ENCODE data around the gene SMAD3.

DNA sequence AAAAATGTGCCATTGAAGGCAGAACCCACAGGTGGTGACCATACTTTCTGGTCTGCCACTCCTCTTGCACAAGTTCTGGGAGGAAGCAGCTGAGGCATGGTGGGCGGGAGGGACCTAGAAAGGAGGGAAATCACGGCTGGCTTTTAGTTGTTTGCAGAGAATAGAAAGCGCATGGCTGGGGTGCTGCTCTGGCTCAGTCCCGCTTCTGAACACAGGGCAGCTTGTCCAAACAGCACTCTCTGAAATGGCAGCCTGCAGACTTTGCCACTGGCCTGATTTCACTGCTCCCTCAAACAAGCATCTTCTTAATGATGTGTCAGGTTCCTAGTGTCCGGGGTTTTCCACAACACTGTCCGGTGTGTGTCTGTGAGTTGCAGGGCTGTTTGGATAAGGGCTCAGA is 112.3 kb downstream of the SMAD3 start:
- no peak for TF ChIP-seq POLR2A (IDR thresholded peaks at IDR 0.05; ENCODE audit: borderline replicate concordance, extremely low read depth, insufficient read depth, insufficient read length)
- TF ChIP-seq CTCF (IDR thresholded peaks at IDR 0.05 in 2 of 3, conservative IDR thresholded peaks at IDR 0.05 in 1 of 3; ENCODE audit: borderline replicate concordance in 1 of 3, insufficient read depth in 1 of 3, low read depth in 2 of 3, low read length in 2 of 3): no peak
- no peak for TF ChIP-seq ZNF274 (IDR thresholded peaks at IDR 0.05; ENCODE audit: low read depth, low read length)
- TF ChIP-seq ZBTB33 (IDR thresholded peaks at IDR 0.05; ENCODE audit: extremely low read depth, insufficient replicate concordance, low read length): no peak
- TF ChIP-seq EGR1 (IDR thresholded peaks at IDR 0.05; ENCODE audit: low read depth): no peak
- TF ChIP-seq SP1 (IDR thresholded peaks at IDR 0.05; ENCODE audit: low read depth): no peak
- no peak for TF ChIP-seq RAD21 (IDR thresholded peaks at IDR 0.05; ENCODE audit: low read depth)
- no peak for TF ChIP-seq CBX3 (IDR thresholded peaks at IDR 0.05; ENCODE audit: low read depth)
- no peak for TF ChIP-seq POLR2AphosphoS5 (IDR thresholded peaks at IDR 0.05; ENCODE audit: low read depth, low read length)
- no peak for TF ChIP-seq ATF3 (IDR thresholded peaks at IDR 0.05)
- TF ChIP-seq EZH2 (IDR thresholded peaks at IDR 0.05): no peak
- TF ChIP-seq SIN3A (IDR thresholded peaks at IDR 0.05; ENCODE audit: low read depth): no peak
- no peak for TF ChIP-seq ZFX (IDR thresholded peaks at IDR 0.05)
- no peak for TF ChIP-seq JUND (IDR thresholded peaks at IDR 0.05)
